Measurements from ENCODE around the gene FAM174B.

FAM174B gene

DNA sequence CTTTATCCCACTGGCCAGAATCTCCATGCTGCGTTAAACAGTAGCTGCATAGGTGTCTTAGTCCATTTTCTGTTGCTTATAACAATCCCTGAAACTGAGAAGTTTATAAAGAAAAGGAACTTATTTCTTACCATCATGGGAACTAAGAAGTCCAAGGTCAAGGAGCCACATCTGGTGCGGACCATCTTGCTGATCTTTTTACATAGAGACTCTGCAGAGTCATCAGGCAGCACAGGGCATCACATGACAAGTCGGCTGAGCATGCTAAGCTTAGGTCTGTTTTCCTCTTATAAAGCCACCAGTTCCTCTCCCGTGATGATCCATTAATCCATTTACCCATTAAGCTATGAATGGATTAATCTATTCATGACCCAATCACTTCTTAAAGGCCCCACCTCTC, 22.4 kb upstream of the FAM174B start:
- no peak overlapping the region for H3K4me2 ChIP-seq
- no peak for TF ChIP-seq Cebpa-rat (IDR thresholded peaks at IDR 0.05)
- no peaks in the 10 kb centered on the region for H3K36me3 ChIP-seq
- no peak overlapping the region for H3K27ac ChIP-seq
- no peaks in the 10 kb centered on the region for H4K20me1 ChIP-seq
- H3K4me3 ChIP-seq = no peak overlapping the region
- H3K9me3 ChIP-seq = no peaks in the 10 kb centered on the region
- H3K27me3 ChIP-seq = no peaks in the 10 kb centered on the region
- H3K4me1 ChIP-seq = no peaks in the 10 kb centered on the region
- no peak overlapping the region for H3K9ac ChIP-seq

DNA sequence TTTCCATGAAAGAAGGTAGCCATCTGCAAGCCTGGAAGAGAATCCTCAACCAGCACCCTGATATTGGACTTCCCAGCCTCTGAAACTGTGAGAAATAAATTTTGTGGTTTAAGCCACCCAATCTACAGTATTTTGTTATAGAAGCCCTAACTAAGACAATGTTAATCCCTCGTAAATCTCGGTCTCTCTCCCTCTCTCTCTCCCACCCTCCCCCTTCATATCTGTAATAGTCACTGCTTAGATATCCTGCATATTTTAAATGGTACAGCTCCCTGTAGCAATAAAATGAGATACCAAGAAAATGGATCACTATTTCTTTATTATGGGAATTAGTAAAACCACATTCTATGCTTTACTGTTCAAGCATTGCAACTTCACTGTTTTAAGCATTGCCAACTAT, 21.0 kb upstream of the FAM174B start:
- Histone ChIP-seq H3K27ac (no peak overlapping the region), H3K4me3 (no peak overlapping the region), H3K9ac (no peak overlapping the region), H3K4me2 (no peak overlapping the region), H3K4me1 (no peaks in the 10 kb centered on the region), H3K36me3 (no peaks in the 10 kb centered on the region), H4K20me1 (no peaks in the 10 kb centered on the region), H3K27me3 (no peaks in the 10 kb centered on the region), H3K9me3 (no peaks in the 10 kb centered on the region)
- TF ChIP-seq Cebpa-rat (IDR thresholded peaks at IDR 0.05) = no peak

DNA sequence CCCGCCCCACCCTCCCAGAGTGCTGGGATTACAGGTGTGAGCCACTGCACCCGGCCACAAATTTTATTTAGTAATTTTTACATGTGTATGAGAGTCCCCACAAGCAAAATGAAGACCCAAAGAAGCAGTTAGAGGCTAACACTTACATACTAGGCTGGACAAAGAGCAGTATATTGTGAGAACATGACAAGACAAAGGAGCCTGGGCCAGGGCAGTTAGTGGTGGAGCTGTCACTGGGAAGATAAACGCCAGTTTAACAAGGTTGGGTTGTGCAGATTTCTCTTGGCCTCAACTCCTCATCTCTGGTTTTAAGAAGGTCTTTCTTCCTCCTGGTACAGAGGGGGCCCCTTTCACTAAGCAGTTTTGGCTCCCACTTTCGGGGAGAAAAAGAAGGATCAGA, 19.9 kb upstream of the FAM174B start:
- Histone ChIP-seq H3K27me3 (no peaks in the 10 kb centered on the region), H3K36me3 (no peaks in the 10 kb centered on the region), H3K4me3 (no peak overlapping the region), H3K27ac (no peak overlapping the region), H3K4me1 (no peaks in the 10 kb centered on the region), H3K9me3 (no peaks in the 10 kb centered on the region), H4K20me1 (no peaks in the 10 kb centered on the region), H3K4me2 (no peak overlapping the region), H3K9ac (no peak overlapping the region)
- no peak for TF ChIP-seq Cebpa-rat (IDR thresholded peaks at IDR 0.05)

DNA sequence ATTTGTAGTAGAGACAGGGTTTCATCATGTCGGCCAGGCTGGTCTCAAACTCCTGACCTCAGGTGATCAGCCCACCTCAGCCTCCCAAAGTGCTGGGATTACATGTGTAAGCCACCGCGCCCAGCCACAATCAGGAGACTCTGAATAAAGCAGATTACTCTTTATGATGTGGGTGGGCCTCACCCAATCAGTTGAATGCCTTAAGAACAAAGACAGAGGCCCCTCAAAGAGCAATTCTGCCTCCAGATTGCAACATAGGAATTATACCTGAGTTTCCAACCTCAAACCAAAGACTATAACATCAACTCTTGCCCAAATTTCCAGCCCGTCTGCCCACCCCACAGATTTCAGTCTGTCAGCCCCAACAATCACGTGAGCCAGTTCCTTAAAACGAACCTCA, 18.8 kb upstream of the FAM174B start:
- H3K27me3 ChIP-seq = no peaks in the 10 kb centered on the region
- TF ChIP-seq Cebpa-rat (IDR thresholded peaks at IDR 0.05) = no peak
- no peak overlapping the region for H3K9ac ChIP-seq
- H3K36me3 ChIP-seq = no peaks in the 10 kb centered on the region
- no peaks in the 10 kb centered on the region for H4K20me1 ChIP-seq
- no peaks in the 10 kb centered on the region for H3K4me1 ChIP-seq
- no peak overlapping the region for H3K4me2 ChIP-seq
- no peak overlapping the region for H3K27ac ChIP-seq
- H3K9me3 ChIP-seq = no peaks in the 10 kb centered on the region
- H3K4me3 ChIP-seq = no peak overlapping the region

DNA sequence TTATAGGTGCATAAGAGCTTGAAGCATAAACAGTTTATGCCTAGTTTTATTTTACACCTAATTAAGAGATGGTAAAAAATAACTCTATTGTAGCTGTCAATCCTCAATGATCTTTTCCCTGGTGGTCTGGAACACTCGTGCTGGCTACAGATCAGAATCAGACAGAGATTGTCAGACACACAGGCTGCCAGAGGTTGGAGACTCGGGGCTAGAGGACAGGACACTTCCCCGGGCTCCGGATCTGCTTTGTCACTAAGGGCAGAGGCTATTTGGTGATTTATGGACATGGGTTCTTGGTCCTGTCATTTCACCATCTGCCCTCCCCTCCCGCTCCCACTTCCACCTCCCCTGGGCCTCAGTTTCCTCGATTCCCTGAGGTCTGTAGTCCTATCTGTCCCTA, 16.5 kb upstream of the FAM174B start:
- TF ChIP-seq Cebpa-rat (IDR thresholded peaks at IDR 0.05) = no peak
- H3K4me1 ChIP-seq = peaks cover 12% of the 10 kb centered on the region

DNA sequence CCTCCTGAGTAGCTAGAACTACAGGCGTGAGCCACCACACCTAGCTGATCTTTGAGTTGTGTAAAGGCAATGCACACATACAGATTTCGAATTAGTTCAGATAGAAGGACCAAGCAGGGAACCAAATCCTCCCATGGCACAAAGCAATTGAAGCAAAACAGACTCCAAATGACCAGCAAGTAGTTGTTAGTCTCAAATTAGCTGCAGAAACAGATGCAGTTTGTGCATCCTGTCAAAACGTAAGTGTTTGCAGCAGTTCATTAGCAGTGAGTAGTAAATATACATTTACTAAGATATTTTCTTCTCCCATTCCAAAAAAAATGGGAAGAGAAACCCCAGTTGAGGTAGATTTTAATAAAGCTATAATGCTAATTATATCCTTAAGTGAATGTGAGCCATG, 15.8 kb upstream of the FAM174B start:
- TF ChIP-seq Cebpa-rat (IDR thresholded peaks at IDR 0.05) = no peak
- Histone ChIP-seq H3K9me3 (no peaks in the 10 kb centered on the region), H3K9ac (no peak overlapping the region), H3K4me3 (no peak overlapping the region), H3K4me1 (peaks cover 19% of the 10 kb centered on the region), H3K27me3 (no peaks in the 10 kb centered on the region), H3K27ac (no peak overlapping the region), H4K20me1 (no peaks in the 10 kb centered on the region), H3K4me2 (no peak overlapping the region), H3K36me3 (no peaks in the 10 kb centered on the region)

More for the DNA sequence above, 16.5 kb upstream of the FAM174B start:
- no peak overlapping the region for H3K9ac ChIP-seq
- no peaks in the 10 kb centered on the region for H3K36me3 ChIP-seq
- no peak overlapping the region for H3K4me3 ChIP-seq
- H3K27ac ChIP-seq = no peak overlapping the region
- H3K9me3 ChIP-seq = no peaks in the 10 kb centered on the region
- H4K20me1 ChIP-seq = no peaks in the 10 kb centered on the region
- no peak overlapping the region for H3K4me2 ChIP-seq
- no peaks in the 10 kb centered on the region for H3K27me3 ChIP-seq

DNA sequence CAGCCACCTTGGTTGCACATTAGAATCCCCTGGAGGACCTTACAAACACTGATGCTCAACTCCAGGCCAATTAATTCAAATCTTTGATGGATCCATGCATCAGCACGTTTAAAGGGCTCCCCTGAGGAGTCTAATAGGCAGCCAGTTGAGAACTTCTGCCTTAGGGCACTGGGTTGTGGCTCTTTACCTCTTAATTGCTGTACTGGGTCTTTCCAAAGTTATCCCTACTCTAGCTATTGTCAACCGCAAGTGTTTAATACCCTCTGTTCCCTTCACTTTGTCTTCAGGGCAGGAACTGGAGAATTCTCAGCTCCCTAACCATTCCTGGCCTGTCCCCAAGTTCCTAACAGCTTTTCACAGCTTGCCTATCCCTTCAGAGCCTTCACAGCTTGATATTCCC, 15.0 kb upstream of the FAM174B start:
- Histone ChIP-seq H3K27ac (no peak overlapping the region), H3K4me3 (no peak overlapping the region), H3K9ac (no peak overlapping the region), H3K36me3 (no peaks in the 10 kb centered on the region), H4K20me1 (no peaks in the 10 kb centered on the region), H3K27me3 (no peaks in the 10 kb centered on the region), H3K4me2 (no peak overlapping the region), H3K4me1 (peaks cover 22% of the 10 kb centered on the region), H3K9me3 (no peaks in the 10 kb centered on the region)
- TF ChIP-seq Cebpa-rat (IDR thresholded peaks at IDR 0.05) = no peak

DNA sequence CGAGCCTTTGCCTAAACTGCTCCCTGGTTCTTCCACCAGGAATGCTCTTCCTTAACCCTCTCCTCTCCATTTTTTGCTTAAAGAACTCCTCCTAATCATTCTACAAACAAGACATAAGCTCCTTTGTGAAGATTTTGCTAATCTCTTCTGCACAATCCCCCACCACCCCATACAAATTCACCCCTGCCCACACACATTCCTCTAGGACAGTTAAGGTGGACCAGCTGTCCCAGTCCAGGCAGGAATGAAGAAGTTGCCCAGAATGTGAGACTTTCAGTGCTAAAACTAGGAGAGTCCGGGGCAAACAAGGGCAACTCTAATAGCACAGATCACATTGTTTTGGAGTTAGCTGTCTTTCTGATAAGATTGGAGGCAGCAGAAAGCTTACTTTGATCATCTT, 13.9 kb upstream of the FAM174B start:
- H3K27me3 ChIP-seq = no peaks in the 10 kb centered on the region
- H3K4me2 ChIP-seq = no peak overlapping the region
- no peaks in the 10 kb centered on the region for H3K36me3 ChIP-seq
- TF ChIP-seq Cebpa-rat (IDR thresholded peaks at IDR 0.05) = no peak
- H3K9ac ChIP-seq = no peak overlapping the region
- H3K4me3 ChIP-seq = no peak overlapping the region
- H4K20me1 ChIP-seq = no peaks in the 10 kb centered on the region
- peaks cover 29% of the 10 kb centered on the region for H3K4me1 ChIP-seq
- no peaks in the 10 kb centered on the region for H3K9me3 ChIP-seq
- no peak overlapping the region for H3K27ac ChIP-seq

DNA sequence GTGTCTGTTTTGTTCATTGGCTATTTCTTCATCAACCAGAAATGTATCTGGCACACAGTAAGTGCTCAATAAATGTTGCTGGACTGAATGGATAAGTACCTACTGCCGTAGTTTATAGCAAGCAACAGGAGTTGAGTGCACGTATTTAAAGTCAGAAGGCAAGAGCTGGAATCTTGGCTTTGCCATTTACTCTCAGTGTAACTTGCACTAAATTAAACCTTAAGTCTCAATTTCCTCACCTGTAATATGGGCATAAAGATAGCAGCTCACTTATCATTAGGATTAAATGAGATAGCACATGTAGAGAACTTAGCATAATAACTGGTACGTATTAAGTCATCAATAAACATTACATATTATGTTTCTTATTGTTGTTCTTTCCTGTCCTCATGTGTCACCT, 13.0 kb upstream of the FAM174B start:
- no peak overlapping the region for H3K27ac ChIP-seq
- H3K27me3 ChIP-seq = no peaks in the 10 kb centered on the region
- H3K4me2 ChIP-seq = no peak overlapping the region; the same call in 1 of the 2 replicates
- no peak overlapping the region for H3K4me3 ChIP-seq
- no peaks in the 10 kb centered on the region for H3K36me3 ChIP-seq
- no peaks in the 10 kb centered on the region for H4K20me1 ChIP-seq
- no peak for TF ChIP-seq Cebpa-rat (IDR thresholded peaks at IDR 0.05)
- H3K9me3 ChIP-seq = no peaks in the 10 kb centered on the region
- peaks cover 29% of the 10 kb centered on the region for H3K4me1 ChIP-seq
- no peak overlapping the region for H3K9ac ChIP-seq

DNA sequence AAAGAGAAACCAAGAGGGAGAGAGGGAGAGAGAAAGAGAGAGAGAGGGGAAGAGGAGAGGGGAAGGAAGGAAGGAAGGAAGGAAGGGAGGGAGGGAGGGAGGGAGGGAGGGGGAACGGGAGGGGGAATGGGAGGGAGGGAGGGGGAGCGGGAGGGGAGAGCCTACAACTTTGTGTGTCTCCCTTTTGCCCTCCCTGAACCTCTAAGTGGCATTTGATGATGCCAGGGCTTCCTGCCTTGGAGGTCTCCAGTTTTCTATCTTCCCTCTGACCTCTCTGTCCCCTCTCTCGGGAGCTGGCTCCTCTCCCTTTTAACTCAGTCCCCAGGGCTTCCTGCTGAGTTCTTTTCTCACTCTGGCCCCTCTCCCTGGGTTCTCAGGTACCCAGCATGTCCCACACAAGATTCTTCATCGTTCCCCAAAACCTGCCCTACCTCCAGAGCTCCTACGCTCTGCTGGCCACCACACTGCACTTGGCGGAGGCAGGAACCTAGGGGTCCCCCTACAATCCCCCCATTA, 12.5 kb upstream of the FAM174B start:
- Histone ChIP-seq H3K27ac (no peak overlapping the region), H3K27me3 (no peaks in the 10 kb centered on the region), H4K20me1 (no peaks in the 10 kb centered on the region), H3K9ac (no peak overlapping the region), H3K4me2 (peak overlapping the region; percentile 40), H3K4me3 (no peak overlapping the region), H3K36me3 (no peaks in the 10 kb centered on the region), H3K4me1 (peaks cover 29% of the 10 kb centered on the region), H3K9me3 (no peaks in the 10 kb centered on the region)
- TF ChIP-seq Cebpa-rat (IDR thresholded peaks at IDR 0.05) = no peak

DNA sequence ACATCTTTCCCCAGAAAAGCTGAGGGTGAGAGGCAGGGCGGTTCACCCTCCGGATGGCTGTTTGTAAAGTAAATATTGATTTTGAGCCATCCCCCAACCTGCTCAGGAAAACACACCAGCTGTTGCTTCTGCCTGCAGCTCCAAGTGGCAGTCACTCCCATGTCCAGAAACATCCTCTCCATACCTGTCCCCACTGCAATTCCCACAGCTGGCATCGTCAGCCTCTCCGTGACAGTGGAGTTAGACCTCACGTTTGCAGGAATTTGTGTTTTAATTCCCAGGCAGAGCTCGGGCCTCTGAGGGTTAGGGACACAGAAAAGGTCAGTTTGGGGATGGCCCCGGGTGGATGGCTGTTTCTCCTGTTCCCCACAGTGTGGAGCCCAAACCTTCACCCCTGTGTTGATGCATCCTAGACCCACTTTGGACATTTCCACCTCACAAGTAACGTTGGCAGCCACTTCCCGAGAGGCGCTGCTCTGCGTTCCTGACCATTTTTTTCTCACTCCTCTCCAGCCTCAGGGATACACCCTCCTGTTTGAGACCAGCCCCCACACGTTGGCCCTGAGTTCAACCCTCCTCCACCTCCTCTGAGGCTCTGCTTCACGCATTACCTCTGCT, 11.8 kb upstream of the FAM174B start:
- H3K27ac ChIP-seq = 0 out of 2 replicates have a peak overlapping the region, but pooled peaks have one; percentile 22
- H3K36me3 ChIP-seq = no peaks in the 10 kb centered on the region
- no peak overlapping the region for H3K4me3 ChIP-seq
- TF ChIP-seq Cebpa-rat (IDR thresholded peaks at IDR 0.05) = no peak
- H3K27me3 ChIP-seq = no peaks in the 10 kb centered on the region
- H3K4me1 ChIP-seq = peaks cover 29% of the 10 kb centered on the region
- H3K9me3 ChIP-seq = no peaks in the 10 kb centered on the region
- H4K20me1 ChIP-seq = no peaks in the 10 kb centered on the region
- no peak overlapping the region for H3K9ac ChIP-seq
- H3K4me2 ChIP-seq = peak overlapping the region; percentile 32

Measured in BLaER1 (cell line).